GM21423 (cell line): ENCODE data around the gene SLC6A20.

ENCODE experiments used
- ATAC-seq: cut with Tn5 transposase; IDR thresholded peaks from one replicate; pipeline ENCODE4 v1.9.1; 2021; ENCODE audit warnings: mild to moderate bottlenecking, moderate library complexity; ENCODE audit not compliant: unreplicated experiment

SLC6A20 gene

GRCh38 chr3:45803252-45803935 lies 7.1 kb upstream of the SLC6A20 start:
- no peak for ATAC-seq

DNA sequence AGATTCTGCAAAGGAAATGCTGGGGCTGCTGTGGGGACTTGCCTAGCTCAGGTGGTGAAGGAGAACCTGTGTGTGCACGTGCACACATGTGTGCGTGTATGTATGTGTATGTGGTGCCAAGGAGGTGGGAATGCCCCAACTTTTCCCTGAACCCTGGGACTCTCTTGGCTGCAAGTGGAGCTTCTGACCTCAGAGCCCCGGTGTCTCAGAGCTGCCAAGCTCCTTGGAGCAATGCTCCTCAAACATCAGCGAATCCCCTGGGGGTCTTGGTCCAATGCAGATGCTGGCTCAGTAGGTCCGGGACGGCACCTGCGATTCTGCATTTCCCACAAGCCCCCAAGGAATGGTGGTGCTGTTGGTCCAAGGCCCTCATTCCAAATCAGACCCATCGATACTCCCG lies 5.8 kb upstream of the SLC6A20 start:
- no peak for ATAC-seq

GRCh38 chr3:45800611-45801010 lies 4.3 kb upstream of the SLC6A20 start:
- no peak for ATAC-seq

DNA sequence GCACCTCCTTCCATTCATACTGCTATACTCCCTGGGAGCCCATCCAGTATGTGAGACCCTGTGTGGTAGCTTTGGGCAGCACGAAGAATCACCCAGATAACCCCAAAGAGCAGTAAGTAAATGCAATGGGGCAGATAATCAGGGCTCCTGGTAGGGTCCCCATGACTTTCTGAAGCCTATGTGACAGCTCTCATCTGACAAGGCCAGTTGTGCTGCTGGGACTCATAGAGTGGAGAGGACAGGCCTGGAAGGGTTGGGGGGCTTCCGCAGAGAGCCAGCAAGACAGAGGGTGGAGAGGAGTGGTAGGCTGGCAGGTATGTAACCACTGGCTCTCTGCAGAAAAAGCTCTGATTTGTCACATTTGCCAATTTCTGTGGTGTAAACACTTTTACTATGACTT lies 3.2 kb upstream of the SLC6A20 start:
- ATAC-seq = no peak

GRCh38 chr3:45798034-45798433 lies 1.7 kb upstream of the SLC6A20 start:
- ATAC-seq = no peak

DNA sequence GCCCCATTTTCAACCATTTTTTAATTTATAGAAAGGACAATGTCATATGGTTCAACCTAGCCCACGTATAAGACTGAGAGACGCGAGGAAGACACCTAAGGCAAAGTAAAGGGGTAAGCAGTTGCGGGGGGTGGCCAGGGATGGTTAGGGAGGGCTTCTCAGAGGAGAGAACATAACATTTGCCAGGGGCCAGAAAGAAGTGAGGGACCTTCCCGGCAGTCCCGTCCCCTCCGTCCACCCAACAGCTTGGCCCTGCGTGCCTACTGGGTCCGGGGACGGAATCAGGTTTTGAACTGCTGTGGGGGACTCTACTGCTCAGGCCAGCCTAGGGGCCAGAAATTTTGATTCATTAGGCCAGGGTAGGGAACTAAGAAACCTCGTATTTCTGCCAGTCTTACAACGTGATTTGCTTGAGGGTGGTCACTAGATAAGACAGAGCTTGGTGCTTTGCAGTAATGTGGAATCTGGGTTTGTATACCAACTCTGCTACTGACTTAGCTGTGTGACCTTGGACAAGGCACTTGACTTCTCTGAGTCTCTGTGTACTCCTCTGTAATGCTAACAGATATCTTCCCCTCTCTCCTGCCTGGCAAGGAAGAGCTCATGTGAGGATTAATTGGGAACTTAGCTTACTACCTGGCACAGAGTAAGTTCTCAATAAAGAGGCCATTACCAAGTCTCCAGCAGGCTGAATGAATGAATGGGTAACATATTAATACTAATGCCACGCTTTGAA lies 734 bp upstream of the SLC6A20 start:
- ATAC-seq = no peak

DNA sequence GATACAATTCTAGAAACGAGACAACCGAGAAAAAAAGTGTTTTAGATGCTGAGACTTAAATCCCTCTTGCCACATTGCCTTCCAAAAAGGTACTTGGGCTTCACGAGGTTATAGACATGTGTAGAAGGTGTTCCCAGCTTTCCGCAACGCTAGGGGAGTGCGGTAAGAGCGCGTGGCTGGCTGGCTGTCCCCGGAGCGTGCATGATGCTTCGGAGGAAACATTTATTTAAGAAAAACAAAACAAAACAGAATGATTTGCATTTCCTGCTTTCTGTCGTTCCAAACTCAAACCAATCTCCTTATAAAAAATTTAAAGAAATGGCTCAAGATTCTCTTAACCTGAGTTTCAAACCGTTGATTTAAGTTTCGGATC lies 841 bp downstream of the SLC6A20 start:
- ATAC-seq = no peak

- no peak for ATAC-seq
These were observed 1.7 kb downstream of the SLC6A20 start for GRCh38 chr3:45794660-45795059.

DNA sequence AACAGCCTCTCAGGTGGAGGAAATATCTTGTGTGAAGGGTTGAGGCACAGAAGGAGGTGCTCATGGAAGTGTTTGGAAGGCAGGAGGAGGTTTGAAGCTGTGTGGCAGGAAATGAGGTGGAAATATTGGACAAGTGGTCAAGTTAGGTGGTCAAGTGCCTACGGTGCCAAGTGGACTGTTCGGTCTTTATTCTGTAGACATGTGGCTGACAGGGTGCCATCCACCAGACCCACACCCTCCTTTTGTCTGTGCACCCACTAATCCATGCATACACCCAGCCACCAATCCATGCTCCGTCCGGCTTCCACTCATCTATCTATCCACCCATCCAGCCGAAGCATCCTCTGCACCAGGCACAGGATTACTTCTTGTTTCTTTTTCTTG lies 2.2 kb downstream of the SLC6A20 start:
- no peak for ATAC-seq

- no peak for ATAC-seq
These were observed 2.7 kb downstream of the SLC6A20 start for GRCh38 chr3:45793482-45794176.

- ATAC-seq = no peak
These were observed 3.7 kb downstream of the SLC6A20 start for GRCh38 chr3:45792516-45793172.

- no peak for ATAC-seq
These were observed 4.3 kb downstream of the SLC6A20 start for GRCh38 chr3:45792036-45792435.

- ATAC-seq = no peak
These were observed 5.7 kb downstream of the SLC6A20 start for GRCh38 chr3:45790596-45790995.

GRCh38 chr3:45789235-45789812 lies 7.0 kb downstream of the SLC6A20 start:
- no peak for ATAC-seq

DNA sequence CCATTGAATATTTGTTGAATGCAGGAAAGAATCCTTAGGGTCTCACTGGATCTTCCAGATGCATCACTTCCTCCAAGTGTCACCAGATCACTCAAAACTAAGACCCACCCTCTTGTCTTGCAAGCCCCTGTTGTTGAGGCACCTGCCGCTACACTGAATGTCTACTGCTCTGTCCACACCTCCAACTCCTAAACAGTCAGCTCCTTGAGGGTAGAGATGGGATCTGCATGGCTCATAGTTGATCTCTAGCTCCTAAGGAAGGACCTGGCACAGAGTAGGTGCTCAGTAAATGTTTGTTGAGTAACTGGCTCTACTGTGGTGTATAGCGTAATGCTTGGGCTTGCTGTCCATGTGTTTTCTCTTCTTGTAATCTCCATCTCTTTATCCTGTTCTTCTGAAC lies 8.8 kb downstream of the SLC6A20 start:
- ATAC-seq = no peak

GRCh38 chr3:45786801-45787495 lies 9.4 kb downstream of the SLC6A20 start:
- no peak for ATAC-seq

- no peak for ATAC-seq
These were observed 10.7 kb downstream of the SLC6A20 start for GRCh38 chr3:45785605-45786150.

GRCh38 chr3:45783667-45784066 lies 12.7 kb downstream of the SLC6A20 start:
- no peak for ATAC-seq

DNA sequence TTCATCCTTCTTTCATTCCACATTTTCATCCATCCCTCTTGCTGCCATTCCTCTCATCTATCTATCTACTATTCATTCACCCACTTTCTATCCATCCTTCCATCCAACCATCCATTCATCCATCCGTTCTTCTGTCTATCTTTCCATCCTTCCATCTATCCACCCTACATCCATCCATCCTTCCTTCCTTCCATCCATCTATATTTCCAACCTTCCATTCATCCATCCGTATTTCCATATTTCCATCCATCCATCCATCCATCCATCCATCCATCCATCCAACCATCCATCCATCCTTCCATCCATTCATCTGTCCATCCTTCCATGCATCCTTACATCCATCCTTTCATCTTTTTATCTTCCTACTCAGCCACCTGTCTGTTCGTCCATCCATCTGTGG lies 14.0 kb downstream of the SLC6A20 start:
- no peak for ATAC-seq

- no peak for ATAC-seq
These were observed 14.5 kb downstream of the SLC6A20 start for GRCh38 chr3:45781841-45782240.
